HepG2 (cell line): ENCODE results near the gene MRPL43. TPM values are rescaled to one million over a fixed set of nuclear protein-coding genes. Genes with fewer than 3 reads are reported as not detected.
A peak's percentile ranks its signal among the peaks of the same experiment; 100 is the strongest.

ENCODE experiments used
- DMAP1 ChIP-seq: IDR thresholded peaks from 2 replicates; pipeline ENCODE4 v1.6.1; 2016
- IRF2 ChIP-seq: IDR thresholded peaks from 2 replicates; pipeline ENCODE4 v1.6.1; 2018; ENCODE audit warnings: missing genetic modification reagents, missing compliant biosample characterization
- MATR3 ChIP-seq: sonication (generic); formaldehyde crosslinking; IDR thresholded peaks from 2 replicates; pipeline ENCODE4 v1.4.0; 2020; ENCODE audit warnings: missing genetic modification reagents
- MAX ChIP-seq: IDR thresholded peaks from 2 replicates; pipeline ENCODE4 v1.6.1; 2012; ENCODE audit warnings: inconsistent platforms
- MXI1 ChIP-seq: IDR thresholded peaks from 3 replicates; pipeline ENCODE4 v1.6.1; 2012; ENCODE audit warnings: low read depth, low read length, inconsistent platforms, borderline replicate concordance
- NFIC ChIP-seq: IDR thresholded peaks from 2 replicates; pipeline ENCODE4 v1.6.1; 2012; ENCODE audit warnings: mild to moderate bottlenecking, low read length, inconsistent platforms
- NFYB ChIP-seq: sonication (generic); formaldehyde crosslinking; IDR thresholded peaks from 2 replicates; pipeline ENCODE4 v1.4.0; 2020; ENCODE audit warnings: missing genetic modification reagents
- PCBP1 ChIP-seq: fragments of 200-400 bp; formaldehyde crosslinking; IDR thresholded peaks from 2 replicates; pipeline ENCODE4 v1.6.1; 2017; ENCODE audit warnings: mild to moderate bottlenecking, low read depth, low read length, borderline replicate concordance
- POLR2A ChIP-seq, 2 experiments: IDR thresholded peaks; 2 replicates each; pipeline ENCODE4 v1.6.1; 2011; ENCODE audit warnings: low read depth in 2 of 2, low read length in 2 of 2, mild to moderate bottlenecking in 1 of 2, moderate library complexity in 1 of 2; ENCODE audit not compliant: insufficient read depth in 1 of 2
- RARA ChIP-seq: IDR thresholded peaks from 2 replicates; pipeline ENCODE4 v1.6.1; 2016; ENCODE audit warnings: missing genetic modification reagents, missing compliant biosample characterization
- RERE ChIP-seq: IDR thresholded peaks from 2 replicates; pipeline ENCODE4 v1.6.1; 2016; ENCODE audit warnings: low read depth, missing genetic modification reagents, missing compliant biosample characterization
- RFXAP ChIP-seq: sonication (generic); formaldehyde crosslinking; IDR thresholded peaks from 2 replicates; pipeline ENCODE4 v1.4.0; 2020; ENCODE audit warnings: missing genetic modification reagents, borderline replicate concordance
- TBP ChIP-seq: sonication (generic); formaldehyde crosslinking; IDR thresholded peaks from 2 replicates; pipeline ENCODE4 v1.5.0; 2020; ENCODE audit warnings: missing genetic modification reagents
- TFAP4 ChIP-seq: sonication (generic); IDR thresholded peaks from 2 replicates; pipeline ENCODE4 v1.6.1; 2016; ENCODE audit warnings: low read depth, borderline replicate concordance
- XRCC5 ChIP-seq: fragments of 200-400 bp; formaldehyde crosslinking; optimal IDR thresholded peaks from 2 replicates; pipeline ENCODE3; 2017; ENCODE audit warnings: mild to moderate bottlenecking, low read length
- YEATS4 ChIP-seq: sonication (generic); formaldehyde crosslinking; IDR thresholded peaks from 2 replicates; pipeline ENCODE4 v1.4.0; 2020; ENCODE audit warnings: missing genetic modification reagents, borderline replicate concordance
- ZBTB39 ChIP-seq: sonication (generic); formaldehyde crosslinking; IDR thresholded peaks from 2 replicates; pipeline ENCODE4 v1.5.0; 2020; ENCODE audit warnings: missing genetic modification reagents
- ZNF335 ChIP-seq: sonication (generic); formaldehyde crosslinking; IDR thresholded peaks from 2 replicates; pipeline ENCODE4 v1.4.0; 2020; ENCODE audit warnings: missing genetic modification reagents
- ZNF354B ChIP-seq: sonication (generic); formaldehyde crosslinking; IDR thresholded peaks from 2 replicates; pipeline ENCODE4 v1.8.0; 2022; ENCODE audit warnings: mild to moderate bottlenecking, missing genetic modification reagents
- ZNF777 ChIP-seq: sonication (generic); formaldehyde crosslinking; IDR thresholded peaks from 2 replicates; pipeline ENCODE4 v1.4.0; 2020; ENCODE audit warnings: missing genetic modification reagents
- ZUFSP ChIP-seq: sonication (generic); formaldehyde crosslinking; IDR thresholded peaks from 2 replicates; pipeline ENCODE4 v1.9.0; 2021; ENCODE audit warnings: missing genetic modification reagents, mild to moderate bottlenecking, borderline replicate concordance
- polyA plus RNA-seq, 8 experiments: library from polyadenylated mRNA; depleted of rRNA in 3 of 8; stranded (reverse) in 7 of 8; unstranded in 1 of 8; fragments of >200 nt; fragmentation: Illumina TruSeq in 4 of 8; extraction: Trizol in 4 of 8; gene quantifications; 2 replicates each; pipeline versions ENCODE4 v1.2.1 to v1.2.3, GENCODE V29; 2011 to 2016; ENCODE audit warnings: low read depth in 4 of 8, missing spikeins in 1 of 8, mixed read lengths in 1 of 8; ENCODE audit not compliant: insufficient read depth in 1 of 8
- total RNA-seq, 5 experiments: library from RNA; depleted of rRNA; stranded (reverse); fragments of >200 nt; fragmentation: Illumina TruSeq; extraction: Trizol; gene quantifications; 2 replicates each; pipeline ENCODE4 v1.2.3, GENCODE V29; 2016; ENCODE audit warnings: low read depth in 1 of 5

The MRPL43 gene
- total and polyA plus RNA-seq, 2 of the 13 experiments (the other 11 are each of a cell fraction or from before 2014, with no cell fraction given), result 71.0 to 73.7 TPM

- no peak for TF ChIP-seq NFIC
- no peak for TF ChIP-seq ZUFSP (CRISPR knock-in tag)
- no peak for TF ChIP-seq NFYB (CRISPR knock-in tag)
- no peak for TF ChIP-seq MATR3 (CRISPR knock-in tag)
- TF ChIP-seq ZBTB39 (CRISPR knock-in tag), result no peak
- TF ChIP-seq TBP (CRISPR knock-in tag), result no peak
- no peak for TF ChIP-seq ZNF335 (CRISPR knock-in tag)
- no peak for TF ChIP-seq TFAP4
- TF ChIP-seq RFXAP, result no peak
- peak; percentile 29; the same call in 1 of the 2 replicates for TF ChIP-seq YEATS4 (CRISPR knock-in tag)
- TF ChIP-seq ZNF777 (CRISPR knock-in tag), result peak; percentile 51; the same call in 1 of the 2 replicates
- TF ChIP-seq IRF2, result peak; percentile 47; the same call in 1 of the 2 replicates
- TF ChIP-seq MXI1, result peak; percentile 98
- TF ChIP-seq PCBP1, result 0 out of 2 replicates have a peak, but pooled peaks have one; percentile 33
- 0 out of 2 replicates have a peak, but pooled peaks have one; percentile 54 for TF ChIP-seq ZNF354B
- no peak for TF ChIP-seq RARA
- TF ChIP-seq DMAP1 (CRISPR knock-in tag), result no peak; the same call in none of the 2 replicates
- TF ChIP-seq MAX, result peak; percentile 99
- TF ChIP-seq RERE (CRISPR knock-in tag), result no peak
- no peak for TF ChIP-seq XRCC5
- peak; percentile 55 to 67; a peak in 3 of 4 replicates for TF ChIP-seq POLR2A (IDR thresholded peaks at IDR 0.05; ENCODE audit: insufficient read depth in 1 of 2, low read depth in 2 of 2, low read length in 2 of 2)
Measured at GRCh38 chr10:100986952-100987684, at the start of gene MRPL43, which contains the start of gene TWNK (continued).
